Adrenal gland (tissue), 12 donors: ENCODE results near the gene NRSN2. TPM values are rescaled to one million over a fixed set of nuclear protein-coding genes. Genes with fewer than 3 reads are reported as not detected.
"Not testable (repeated sequence)": the region's sequence is repeated elsewhere in the genome, so short reads cannot be mapped to it uniquely, and the experiment has no call there.

Experiments used
- DNase-seq, 7 donors: peaks; one replicate each; pipeline ENCODE4 v3.0.0-alpha.2; 2019 to 2020
- H3K27ac ChIP-seq, 5 donors: fragments of 200-600 bp; sonication (generic) in 4 of 5; 1 replicate in 3 of 5; 2 replicates in 2 of 5; pipeline versions ENCODE4 v1.5.1 to v1.8.0; 2016 to 2020; ENCODE audit warnings: mild to moderate bottlenecking in 1 of 5
- H3K27me3 ChIP-seq: fragments of 200-600 bp; 2 replicates; pipeline ENCODE4 v1.8.0; 2021
- H3K36me3 ChIP-seq, 2 donors: fragments of 200-600 bp; replicated peaks in 1 of 2; 1 replicate in 1 of 2; 2 replicates in 1 of 2; pipeline versions ENCODE4 v1.5.1 to v1.8.0; 2018 to 2022
- H3K4me1 ChIP-seq, 2 donors: fragments of 200-600 bp; replicated peaks in 1 of 2; 1 replicate in 1 of 2; 2 replicates in 1 of 2; pipeline versions ENCODE4 v1.5.1 to v1.8.0; 2018 to 2021
- H3K4me3 ChIP-seq, 4 donors: fragments of 200-600 bp; sonication (generic) in 3 of 4; one replicate each; pipeline ENCODE4 v1.5.1; 2016 to 2018
- H3K9me3 ChIP-seq, 3 donors: fragments of 200-600 bp; sonication (generic) in 1 of 3; replicated peaks in 1 of 3; 1 replicate in 2 of 3; 2 replicates in 1 of 3; pipeline versions ENCODE4 v1.5.1 to v1.8.0; 2016 to 2021
- POLR2A ChIP-seq, 2 donors: fragments of 450-650 bp; IDR thresholded peaks; one replicate each; pipeline ENCODE4 v1.6.1; 2017; ENCODE audit warnings: antibody characterized with exemption in 2 of 2, mild to moderate bottlenecking in 2 of 2, moderate library complexity in 1 of 2
- WGBS, 4 donors: extraction: QIAGEN DNeasy Blood & Tissue Kit in 2 of 4; methylation state at CpG; one replicate each; pipeline versions ENCODE4 v1.1.5 to v1.1.7; 2013 to 2017; 5-methylcytosine and 5-hydroxymethylcytosine counted together
- intact Hi-C, 2 donors: fragments of 100-400 bp; cut with DNase I; formaldehyde crosslinking; loops; one replicate each; pipeline versions ENCODE4 v1.14.1 to v1.15.0; 2022 to 2023
- polyA plus RNA-seq, 3 donors: library from polyadenylated mRNA; stranded (reverse); fragments of 200-250 nt in 2 of 3; fragments of 350-450 nt in 1 of 3; fragmentation: Illumina TruSeq in 1 of 3; extraction: RNeasy Lipid Tissue Mini Kit (QIAGEN cat#74804) in 1 of 3; gene quantifications; one replicate each; pipeline ENCODE4 v1.2.3, GENCODE V29; 2013 to 2014
- total RNA-seq, 9 donors: library from RNA; depleted of rRNA in 4 of 9; stranded (reverse); fragments of >200 nt in 4 of 9; fragments of 120-200 nt in 1 of 9; fragmentation: NEBNext Ultra II Directional in 1 of 9; extraction: Animal tissue kit (Norgen Biotek cat#: 25700) in 1 of 9; gene quantifications; one replicate each; pipeline versions ENCODE4 v1.1.0 to v1.2.4, GENCODE V29; 2013 to 2023
- TF ChIP-seq, protein P1 (sequence below), 6 experiments: fragments of 450-650 bp in 4 of 6; fragments of 200-600 bp in 2 of 6; sonication (generic) in 1 of 6; IDR thresholded peaks; 1 replicate in 5 of 6; 2 replicates in 1 of 6; pipeline versions ENCODE4 v1.5.1 to v1.8.0; 2016 to 2021; ENCODE audit warnings: antibody characterized with exemption in 6 of 6, mild to moderate bottlenecking in 2 of 6, moderate library complexity in 1 of 6
- donor health status: healthy with polysubstance abuse.
- donor health status: Bipolar disorder and iron deficiency.
- donor health status: DM: yes; HTN: yes; CAD: no.
- donor health status: DM: no; HTN: no; CAD: no.
- donor health status: DM: no; HTN: no; CAD: no.
- donor health status: DM: yes; HTN: yes; CAD: no.

NRSN2 gene
- total and polyA plus RNA-seq, 12 donors = 33.7 to 263 (median 82.1) TPM

DNA sequence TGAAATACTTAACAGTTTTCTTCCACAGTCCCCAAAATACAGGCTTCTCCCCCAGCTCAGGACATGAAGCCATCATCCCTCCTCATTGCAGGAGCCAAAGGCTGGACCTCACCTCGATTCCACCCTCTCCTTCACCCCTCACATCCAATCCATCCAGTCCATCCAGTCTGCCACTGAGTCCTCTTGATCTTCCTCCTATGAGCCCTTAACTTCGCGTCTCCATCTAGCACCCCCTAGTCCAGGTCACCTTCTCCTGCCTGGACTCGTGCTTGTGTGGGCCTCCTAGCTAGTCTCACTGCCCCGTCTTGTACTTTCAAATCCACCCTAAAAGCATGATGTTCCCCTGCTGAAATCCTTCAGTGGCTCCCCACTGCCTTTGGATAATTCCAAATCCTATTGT lies 37.0 kb downstream of the NRSN2 start:
- intact Hi-C loops = no loop called here
- Histone ChIP-seq H3K27ac (no peak overlapping the region), H3K4me3 (no peak overlapping the region), H3K9me3 (no peaks in the 10 kb centered on the region), H3K36me3 (peaks cover 0 to 6% of the 10 kb centered on the region in 2 donors), H3K4me1 (peaks cover 0 to 5% of the 10 kb centered on the region in 2 donors), H3K27me3 (no peaks in the 10 kb centered on the region)
- WGBS, 4 donors = 79 to 95% (median 89%) methylated on average over 5 of the region's 5 CpGs
- DNase-seq = no peak
- TF ChIP-seq, protein P1, sequence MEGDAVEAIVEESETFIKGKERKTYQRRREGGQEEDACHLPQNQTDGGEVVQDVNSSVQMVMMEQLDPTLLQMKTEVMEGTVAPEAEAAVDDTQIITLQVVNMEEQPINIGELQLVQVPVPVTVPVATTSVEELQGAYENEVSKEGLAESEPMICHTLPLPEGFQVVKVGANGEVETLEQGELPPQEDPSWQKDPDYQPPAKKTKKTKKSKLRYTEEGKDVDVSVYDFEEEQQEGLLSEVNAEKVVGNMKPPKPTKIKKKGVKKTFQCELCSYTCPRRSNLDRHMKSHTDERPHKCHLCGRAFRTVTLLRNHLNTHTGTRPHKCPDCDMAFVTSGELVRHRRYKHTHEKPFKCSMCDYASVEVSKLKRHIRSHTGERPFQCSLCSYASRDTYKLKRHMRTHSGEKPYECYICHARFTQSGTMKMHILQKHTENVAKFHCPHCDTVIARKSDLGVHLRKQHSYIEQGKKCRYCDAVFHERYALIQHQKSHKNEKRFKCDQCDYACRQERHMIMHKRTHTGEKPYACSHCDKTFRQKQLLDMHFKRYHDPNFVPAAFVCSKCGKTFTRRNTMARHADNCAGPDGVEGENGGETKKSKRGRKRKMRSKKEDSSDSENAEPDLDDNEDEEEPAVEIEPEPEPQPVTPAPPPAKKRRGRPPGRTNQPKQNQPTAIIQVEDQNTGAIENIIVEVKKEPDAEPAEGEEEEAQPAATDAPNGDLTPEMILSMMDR (IDR thresholded peaks at IDR 0.05) = no peak
- no peak for TF ChIP-seq POLR2A (IDR thresholded peaks at IDR 0.05)

DNA sequence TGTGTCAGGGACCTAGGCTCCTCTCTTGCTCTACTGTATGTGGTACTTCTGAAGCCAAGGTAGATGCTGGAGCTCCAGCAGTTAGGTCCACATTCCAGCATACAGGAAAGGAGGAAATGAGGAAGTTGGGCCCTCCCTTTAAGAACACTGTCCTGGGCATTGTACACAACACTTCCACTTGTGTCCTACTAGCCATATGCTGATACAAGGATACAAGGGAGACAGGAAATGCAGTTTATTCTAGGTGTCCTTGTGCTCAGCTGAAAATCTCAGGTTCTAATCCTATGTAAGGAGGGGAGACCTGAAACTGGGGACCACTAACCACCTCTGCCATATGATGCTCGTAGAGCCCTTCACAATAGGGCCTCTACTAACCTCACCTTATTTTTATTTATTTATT lies 37.8 kb downstream of the NRSN2 start:
- no peaks in the 10 kb centered on the region for H3K27me3 ChIP-seq
- TF ChIP-seq POLR2A (IDR thresholded peaks at IDR 0.05) = no peak
- TF ChIP-seq, protein P1 (IDR thresholded peaks at IDR 0.05) = no peak
- peaks cover 0 to 5% of the 10 kb centered on the region in 2 donors for H3K4me1 ChIP-seq
- H3K9me3 ChIP-seq = no peaks in the 10 kb centered on the region
- peaks cover 0 to 14% of the 10 kb centered on the region in 2 donors for H3K36me3 ChIP-seq
- intact Hi-C loops = no loop called here
- no peak overlapping the region for H3K4me3 ChIP-seq
- H3K27ac ChIP-seq = no peak overlapping the region
- no peak for DNase-seq
- 94 to 100% (median 98%) methylated on average over 1 of the region's 1 CpG for WGBS, 4 donors

- TF ChIP-seq POLR2A (IDR thresholded peaks at IDR 0.05) = no peak
- TF ChIP-seq, protein P1 (IDR thresholded peaks at IDR 0.05) = no peak
- Histone ChIP-seq H3K27me3 (no peaks in the 10 kb centered on the region), H3K4me3 (no peak overlapping the region), H3K36me3 (peaks cover 0 to 17% of the 10 kb centered on the region in 2 donors), H3K27ac (no peak overlapping the region), H3K4me1 (peaks cover 0 to 5% of the 10 kb centered on the region in 2 donors), H3K9me3 (no peaks in the 10 kb centered on the region)
- intact Hi-C loops = no loop called here
- no peak for DNase-seq
- 96 to 98% (median 97%) methylated on average over 3 to 5 of the region's 5 CpGs for WGBS, 4 donors
Observed at GRCh38 chr20:385448-385847, 38.5 kb downstream of the NRSN2 start.

GRCh38 chr20:386634-387033 lies 39.7 kb downstream of the NRSN2 start:
- H3K27me3 ChIP-seq, H3K9me3 ChIP-seq, H3K27ac ChIP-seq, H3K4me3 ChIP-seq, H3K4me1 ChIP-seq, DNase-seq, intact Hi-C loops: not testable (repeated sequence)
- H3K36me3 ChIP-seq = peaks cover 0 to 17% of the 10 kb centered on the region in 2 donors
- WGBS, 4 donors = 96 to 98% (median 96%) methylated on average over 8 of the region's 8 CpGs

DNA sequence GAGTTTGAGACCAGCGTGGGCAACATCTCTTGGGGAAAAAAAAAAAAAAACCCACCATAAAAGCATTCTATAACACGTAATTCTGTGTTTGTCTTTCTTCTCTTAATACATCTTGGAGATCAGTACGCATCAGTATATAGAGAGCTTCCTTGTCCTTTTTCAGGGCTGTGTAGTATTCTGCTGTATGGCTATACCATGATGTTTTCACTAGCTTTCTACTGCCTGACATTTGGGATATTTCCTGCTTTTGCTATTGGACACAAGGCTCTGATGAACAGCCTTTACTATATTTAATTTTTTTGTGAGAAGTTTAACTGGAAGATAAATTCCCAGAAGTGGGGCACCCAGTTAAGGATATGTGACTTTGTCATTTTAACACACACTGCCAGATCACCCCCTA lies 40.6 kb downstream of the NRSN2 start:
- Histone ChIP-seq H3K4me3 (no peak overlapping the region), H3K27me3 (no peaks in the 10 kb centered on the region), H3K9me3 (no peaks in the 10 kb centered on the region), H3K27ac (no peak overlapping the region), H3K4me1 (no peaks in the 10 kb centered on the region), H3K36me3 (peaks cover 0 to 22% of the 10 kb centered on the region in 2 donors)
- DNase-seq = no peak
- TF ChIP-seq POLR2A (IDR thresholded peaks at IDR 0.05) = no peak
- TF ChIP-seq, protein P1 (IDR thresholded peaks at IDR 0.05) = no peak
- 92 to 99% (median 97%) methylated on average over 3 of the region's 3 CpGs for WGBS, 4 donors
- intact Hi-C loops = no loop called here
